ENCODE data around the gene OR10G4.
"Not testable (repeated sequence)": the region's sequence is repeated elsewhere in the genome, so short reads cannot be mapped to it uniquely, and the experiment has no call there.

- TF ChIP-seq POLR2A, POLR2AphosphoS5 (IDR thresholded peaks at IDR 0.05): not testable (repeated sequence)
- TF ChIP-seq, protein P1, sequence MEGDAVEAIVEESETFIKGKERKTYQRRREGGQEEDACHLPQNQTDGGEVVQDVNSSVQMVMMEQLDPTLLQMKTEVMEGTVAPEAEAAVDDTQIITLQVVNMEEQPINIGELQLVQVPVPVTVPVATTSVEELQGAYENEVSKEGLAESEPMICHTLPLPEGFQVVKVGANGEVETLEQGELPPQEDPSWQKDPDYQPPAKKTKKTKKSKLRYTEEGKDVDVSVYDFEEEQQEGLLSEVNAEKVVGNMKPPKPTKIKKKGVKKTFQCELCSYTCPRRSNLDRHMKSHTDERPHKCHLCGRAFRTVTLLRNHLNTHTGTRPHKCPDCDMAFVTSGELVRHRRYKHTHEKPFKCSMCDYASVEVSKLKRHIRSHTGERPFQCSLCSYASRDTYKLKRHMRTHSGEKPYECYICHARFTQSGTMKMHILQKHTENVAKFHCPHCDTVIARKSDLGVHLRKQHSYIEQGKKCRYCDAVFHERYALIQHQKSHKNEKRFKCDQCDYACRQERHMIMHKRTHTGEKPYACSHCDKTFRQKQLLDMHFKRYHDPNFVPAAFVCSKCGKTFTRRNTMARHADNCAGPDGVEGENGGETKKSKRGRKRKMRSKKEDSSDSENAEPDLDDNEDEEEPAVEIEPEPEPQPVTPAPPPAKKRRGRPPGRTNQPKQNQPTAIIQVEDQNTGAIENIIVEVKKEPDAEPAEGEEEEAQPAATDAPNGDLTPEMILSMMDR (IDR thresholded peaks at IDR 0.05) = not testable (repeated sequence)
Observed at GRCh38 chr11:124015837-124016236, 3.0 kb downstream of the OR10G4 start.

Data from breast epithelium (tissue), 3 donors.